GM06990 (cell line): ENCODE data around the gene SNX5.

Experiments used
- DNase-seq: peaks from one replicate; pipeline ENCODE4 v3.0.0-alpha.2; 2011; ENCODE audit not compliant: insufficient read length; ENCODE audit errors: extremely low read depth
- H3K27me3 ChIP-seq: replicated peaks from 2 replicates; pipeline ENCODE4 v1.6.0; 2011; ENCODE audit warnings: low read length; ENCODE audit not compliant: control insufficient read depth, insufficient read depth
- H3K36me3 ChIP-seq: 2 replicates; pipeline ENCODE4 v1.5.1; 2011; ENCODE audit warnings: low read length; ENCODE audit not compliant: control insufficient read depth, insufficient read depth
- H3K4me3 ChIP-seq: replicated peaks from 2 replicates; pipeline ENCODE4 v1.5.1; 2011; ENCODE audit warnings: low read depth, mild to moderate bottlenecking, control low read depth, low read length
- TF ChIP-seq, protein P1 (sequence below): IDR thresholded peaks from 2 replicates; pipeline ENCODE4 v1.5.1; 2011; ENCODE audit warnings: low read length, control low read depth, mild to moderate bottlenecking, inconsistent platforms; ENCODE audit not compliant: insufficient read depth, poor library complexity, severe bottlenecking

The SNX5 gene

DNA sequence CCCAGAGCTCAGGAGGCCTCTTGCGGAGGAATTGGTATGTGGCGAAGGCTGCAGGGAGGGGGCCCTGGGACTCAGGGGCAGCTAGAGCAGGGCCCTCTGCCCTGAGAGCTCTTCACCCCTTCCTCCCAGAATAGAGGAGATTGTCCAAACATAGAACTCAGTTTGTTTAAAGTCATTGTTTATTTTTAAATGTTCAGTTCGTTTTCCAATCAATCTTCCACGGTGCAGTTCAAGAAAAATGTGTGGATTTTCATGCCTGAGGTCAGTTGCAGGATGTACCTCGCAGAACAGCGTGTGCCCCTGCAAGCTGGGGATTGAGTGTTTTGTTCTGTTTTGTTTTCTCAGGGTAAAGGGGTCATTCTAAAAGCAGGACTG lies 37.4 kb upstream of the SNX5 start:
- H3K36me3 ChIP-seq: no peaks in the 10 kb centered on the region
- H3K4me3 ChIP-seq: no peak overlapping the region
- TF ChIP-seq, protein P1, sequence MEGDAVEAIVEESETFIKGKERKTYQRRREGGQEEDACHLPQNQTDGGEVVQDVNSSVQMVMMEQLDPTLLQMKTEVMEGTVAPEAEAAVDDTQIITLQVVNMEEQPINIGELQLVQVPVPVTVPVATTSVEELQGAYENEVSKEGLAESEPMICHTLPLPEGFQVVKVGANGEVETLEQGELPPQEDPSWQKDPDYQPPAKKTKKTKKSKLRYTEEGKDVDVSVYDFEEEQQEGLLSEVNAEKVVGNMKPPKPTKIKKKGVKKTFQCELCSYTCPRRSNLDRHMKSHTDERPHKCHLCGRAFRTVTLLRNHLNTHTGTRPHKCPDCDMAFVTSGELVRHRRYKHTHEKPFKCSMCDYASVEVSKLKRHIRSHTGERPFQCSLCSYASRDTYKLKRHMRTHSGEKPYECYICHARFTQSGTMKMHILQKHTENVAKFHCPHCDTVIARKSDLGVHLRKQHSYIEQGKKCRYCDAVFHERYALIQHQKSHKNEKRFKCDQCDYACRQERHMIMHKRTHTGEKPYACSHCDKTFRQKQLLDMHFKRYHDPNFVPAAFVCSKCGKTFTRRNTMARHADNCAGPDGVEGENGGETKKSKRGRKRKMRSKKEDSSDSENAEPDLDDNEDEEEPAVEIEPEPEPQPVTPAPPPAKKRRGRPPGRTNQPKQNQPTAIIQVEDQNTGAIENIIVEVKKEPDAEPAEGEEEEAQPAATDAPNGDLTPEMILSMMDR: no peak
- DNase-seq: no peak
- no peaks in the 10 kb centered on the region for H3K27me3 ChIP-seq

DNA sequence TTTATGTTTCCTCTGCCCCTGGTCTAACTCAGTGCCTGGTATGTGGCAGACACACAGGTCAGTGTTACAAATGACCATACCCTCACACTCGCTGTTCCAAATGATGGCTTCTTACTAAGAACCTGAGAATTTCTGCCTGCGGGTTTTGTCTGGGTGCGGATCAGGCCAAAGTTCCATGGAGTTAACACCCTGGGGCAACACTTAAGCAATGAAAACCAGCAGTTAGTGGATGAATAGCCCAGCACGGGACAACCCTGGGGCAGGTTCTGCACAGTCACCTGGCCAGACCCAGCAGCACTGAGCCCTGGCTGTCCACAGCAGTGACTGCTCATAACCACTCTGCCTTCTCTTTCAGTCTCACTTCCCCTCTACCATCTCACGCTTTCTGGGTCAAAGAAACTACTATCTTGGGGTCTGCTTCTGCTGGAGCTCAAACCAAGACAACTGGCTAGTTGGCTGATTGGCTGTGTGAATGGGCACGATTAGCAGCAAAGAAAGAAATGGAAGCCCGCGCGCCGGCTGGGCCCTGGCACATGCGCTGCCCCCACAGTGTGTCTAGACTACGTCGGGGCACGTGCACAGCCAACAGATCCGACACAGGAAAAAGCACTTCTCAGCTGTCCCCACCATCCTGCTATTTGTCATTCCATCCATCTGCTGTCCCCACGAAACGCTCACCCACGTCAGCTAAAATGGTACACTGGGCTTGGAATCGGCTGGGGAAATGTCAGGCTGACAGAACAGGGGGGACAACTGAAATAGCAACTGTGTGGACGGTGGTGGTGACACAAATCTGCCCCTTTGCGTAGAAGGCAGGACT lies 36.8 kb upstream of the SNX5 start:
- no peaks in the 10 kb centered on the region for H3K36me3 ChIP-seq
- TF ChIP-seq, protein P1: no peak
- no peak overlapping the region for H3K4me3 ChIP-seq
- DNase-seq: peak; percentile 70
- no peaks in the 10 kb centered on the region for H3K27me3 ChIP-seq

GRCh38 chr20:18004384-18005031 lies 35.9 kb upstream of the SNX5 start:
- DNase-seq: no peak
- no peaks in the 10 kb centered on the region for H3K36me3 ChIP-seq
- no peaks in the 10 kb centered on the region for H3K27me3 ChIP-seq
- TF ChIP-seq, protein P1: no peak
- H3K4me3 ChIP-seq: no peak overlapping the region

DNA sequence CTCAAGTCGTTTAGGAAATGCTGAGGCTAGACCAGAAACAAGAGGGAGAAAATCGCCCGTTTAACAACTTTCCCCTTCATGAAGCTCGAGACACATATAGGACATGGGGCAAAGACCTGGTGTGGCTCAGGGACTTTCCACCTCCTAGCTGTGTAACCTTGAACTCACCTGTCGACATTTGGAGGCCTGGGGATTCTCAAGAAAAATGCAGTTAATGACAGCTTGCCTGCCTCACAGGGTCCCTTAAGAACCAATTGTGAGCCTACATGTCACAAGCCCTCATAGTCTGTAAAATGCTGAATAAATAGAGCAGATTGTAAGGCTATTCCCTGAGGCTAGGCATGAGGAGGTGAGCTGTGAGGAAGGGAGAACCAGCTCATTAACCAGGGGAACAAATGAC lies 35.3 kb upstream of the SNX5 start:
- Histone ChIP-seq H3K36me3 (no peaks in the 10 kb centered on the region), H3K4me3 (no peak overlapping the region), H3K27me3 (no peaks in the 10 kb centered on the region)
- DNase-seq: peak; percentile 44
- TF ChIP-seq, protein P1: no peak

DNA sequence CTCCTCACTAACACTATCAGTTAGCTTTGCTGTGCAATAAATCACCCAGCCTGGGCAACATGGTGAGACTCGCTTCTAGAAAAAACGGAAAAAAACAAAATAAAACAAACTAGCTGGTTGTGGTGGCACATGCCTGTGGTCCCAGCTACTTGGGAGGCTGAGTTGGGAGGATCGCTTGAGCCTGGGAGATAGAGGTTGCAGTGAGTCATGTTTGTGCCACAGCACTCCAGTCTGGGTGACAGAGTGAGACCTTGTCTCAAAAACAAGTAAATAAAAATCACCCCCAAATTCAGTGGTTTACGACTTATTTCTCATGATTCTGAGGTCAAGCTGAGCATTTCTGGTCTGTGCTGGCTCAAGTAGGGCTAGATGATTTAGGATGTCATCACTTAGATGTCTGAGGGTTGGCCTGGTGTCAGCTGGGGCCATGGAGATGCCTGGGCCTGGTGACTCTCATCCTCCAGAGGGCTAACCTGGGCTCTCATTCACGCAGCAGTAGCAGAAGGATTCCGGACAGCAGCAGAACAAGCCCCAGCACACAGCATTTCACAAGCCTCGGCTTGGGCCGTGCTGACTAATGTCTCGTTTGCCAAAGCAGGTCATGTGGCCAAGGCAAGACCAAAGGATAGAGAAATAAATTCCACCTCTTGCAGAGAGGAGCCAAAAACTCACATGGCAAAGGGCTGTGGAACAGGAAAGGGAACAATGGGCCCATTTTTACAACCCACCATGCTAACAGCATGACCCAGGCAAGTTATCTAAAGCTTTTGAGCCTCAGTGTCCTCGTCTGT lies 32.7 kb upstream of the SNX5 start:
- no peak overlapping the region for H3K4me3 ChIP-seq
- H3K36me3 ChIP-seq: no peaks in the 10 kb centered on the region
- TF ChIP-seq, protein P1: no peak
- no peak for DNase-seq
- no peaks in the 10 kb centered on the region for H3K27me3 ChIP-seq
